Panc1 (cell line): ENCODE measurements around the gene EIF4ENIF1.

ENCODE experiments used
- POLR2AphosphoS5 ChIP-seq: IDR thresholded peaks from 2 replicates; pipeline ENCODE4 v1.6.1; 2012; ENCODE audit warnings: mild to moderate bottlenecking, low read depth, low read length, moderate library complexity
- TF ChIP-seq, protein P1 (sequence below): fragments of 450-650 bp; IDR thresholded peaks from 2 replicates; pipeline ENCODE4 v1.5.1; 2017; ENCODE audit warnings: mild to moderate bottlenecking

DNA sequence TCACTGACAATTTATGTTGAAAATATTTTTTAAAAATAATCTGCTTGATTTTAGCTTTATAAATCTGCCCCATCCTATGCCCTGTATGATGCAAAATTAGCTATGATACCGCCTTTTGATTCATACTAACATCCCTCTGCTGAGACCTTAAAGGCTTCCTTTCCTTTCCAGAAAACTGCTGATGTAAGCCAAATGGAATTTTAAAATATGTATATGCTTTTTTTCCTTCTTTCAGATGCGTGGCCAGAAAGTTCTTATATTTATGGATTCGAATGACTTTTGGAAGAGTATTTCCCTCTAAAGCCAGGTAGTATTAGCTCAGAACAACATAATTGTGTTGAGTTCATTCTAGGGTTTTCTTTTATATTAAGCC is 41.2 kb upstream of the EIF4ENIF1 start:
- no peak for TF ChIP-seq POLR2AphosphoS5
- TF ChIP-seq, protein P1, sequence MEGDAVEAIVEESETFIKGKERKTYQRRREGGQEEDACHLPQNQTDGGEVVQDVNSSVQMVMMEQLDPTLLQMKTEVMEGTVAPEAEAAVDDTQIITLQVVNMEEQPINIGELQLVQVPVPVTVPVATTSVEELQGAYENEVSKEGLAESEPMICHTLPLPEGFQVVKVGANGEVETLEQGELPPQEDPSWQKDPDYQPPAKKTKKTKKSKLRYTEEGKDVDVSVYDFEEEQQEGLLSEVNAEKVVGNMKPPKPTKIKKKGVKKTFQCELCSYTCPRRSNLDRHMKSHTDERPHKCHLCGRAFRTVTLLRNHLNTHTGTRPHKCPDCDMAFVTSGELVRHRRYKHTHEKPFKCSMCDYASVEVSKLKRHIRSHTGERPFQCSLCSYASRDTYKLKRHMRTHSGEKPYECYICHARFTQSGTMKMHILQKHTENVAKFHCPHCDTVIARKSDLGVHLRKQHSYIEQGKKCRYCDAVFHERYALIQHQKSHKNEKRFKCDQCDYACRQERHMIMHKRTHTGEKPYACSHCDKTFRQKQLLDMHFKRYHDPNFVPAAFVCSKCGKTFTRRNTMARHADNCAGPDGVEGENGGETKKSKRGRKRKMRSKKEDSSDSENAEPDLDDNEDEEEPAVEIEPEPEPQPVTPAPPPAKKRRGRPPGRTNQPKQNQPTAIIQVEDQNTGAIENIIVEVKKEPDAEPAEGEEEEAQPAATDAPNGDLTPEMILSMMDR, result no peak
